A549 treated with Hydrocortisone at 1 μM for 4 hours (cell line): ENCODE data around the gene ULK3. TPM values are rescaled to one million over a fixed set of nuclear protein-coding genes. Genes with fewer than 3 reads are reported as not detected.

Experiments
- total RNA-seq: library from RNA; stranded (reverse); fragments of 200-300 nt; extraction: Qiagen RNA extraction; gene quantifications from 5 replicates; pipeline ENCODE4 v1.2.3, GENCODE V29; 2022

ULK3 gene
- total RNA-seq, result 31.5 to 35.9 TPM (median 33.9 TPM) in 5 replicates

GRCh38 chr15:74842581-74843444 is at the start of gene ULK3:
ULK3 (minus strand) TSS chr15:74843156; CDS start chr15:74843105, 51 bp downstream.

GRCh38 chr15:74889883-74890664 is 47.1 kb upstream of the ULK3 start, which contains the start of gene MPI:
MPI (plus strand) TSS chr15:74890042; CDS start chr15:74890074, 32 bp downstream.

GRCh38 chr15:74873036-74873755 is 30.2 kb upstream of the ULK3 start, which contains the start of gene SCAMP2:
SCAMP2 (minus strand) TSS chr15:74873365; CDS start chr15:74873255, 110 bp downstream.

GRCh38 chr15:74826364-74826819 is 16.6 kb downstream of the ULK3 start, which contains the start of gene CPLX3:
CPLX3 (plus strand) TSS chr15:74826627; CDS start chr15:74826704, 77 bp downstream.

GRCh38 chr15:74812533-74812932 is 30.4 kb downstream of the ULK3 start, which contains the start of gene LMAN1L:
LMAN1L (plus strand) TSS chr15:74812835; CDS start chr15:74812855, 20 bp downstream.

Other genes starting within 250 kb of the ULK3 start
- gene CLK3, start 227.3 kb downstream of the ULK3 start, total RNA-seq, result 32.0 to 46.3 TPM (median 32.8 TPM) in 5 replicates
- 18.7 to 26.6 TPM (median 20.9 TPM) in 5 replicates for gene EDC3, start 147.1 kb downstream of the ULK3 start, total RNA-seq
- gene CYP1A1, start 117.6 kb downstream of the ULK3 start, total RNA-seq, result 1.4 to 2.5 TPM (median 1.8 TPM) in 5 replicates
- not detected in 5 replicates for gene CYP1A2, start 94.3 kb downstream of the ULK3 start, total RNA-seq
- gene CSK, start 61.1 kb downstream of the ULK3 start, total RNA-seq, result 59.4 to 74.2 TPM (median 63.1 TPM) in 5 replicates
- gene LMAN1L, start 30.3 kb downstream of the ULK3 start, total RNA-seq, result 0.09 to 0.15 TPM in 2 of 5 replicates, not detected in the others
- gene CPLX3, start 16.5 kb downstream of the ULK3 start, total RNA-seq, result 0.05 to 0.06 TPM in 2 of 5 replicates, not detected in the others
- gene SCAMP2, start 30.2 kb upstream of the ULK3 start, total RNA-seq, result 62.6 to 67.1 TPM (median 64.1 TPM) in 5 replicates
- 27.3 to 43.1 TPM (median 29.9 TPM) in 5 replicates for gene MPI, start 46.9 kb upstream of the ULK3 start, total RNA-seq
- 31.2 to 40.6 TPM (median 35.3 TPM) in 5 replicates for gene FAM219B, start 63.7 kb upstream of the ULK3 start, total RNA-seq
- 375 to 627 TPM (median 557 TPM) in 5 replicates for gene COX5A, start 94.9 kb upstream of the ULK3 start, total RNA-seq
- gene RPP25, start 113.6 kb upstream of the ULK3 start, total RNA-seq, result 19.2 to 26.0 TPM (median 25.6 TPM) in 5 replicates
- 11.4 to 14.0 TPM (median 13.1 TPM) in 5 replicates for gene SCAMP5, start 152.4 kb upstream of the ULK3 start, total RNA-seq
- 13.6 to 22.6 TPM (median 17.3 TPM) in 5 replicates for gene PPCDC, start 180.4 kb upstream of the ULK3 start, total RNA-seq